ENCODE measurements around the gene PARD3B. TPM values are rescaled to one million over a fixed set of nuclear protein-coding genes. Genes with fewer than 3 reads are reported as not detected.

PARD3B gene
- total RNA-seq, 6 experiments from 2014 or later = 5.3 to 11.2 (median 8.3) TPM

DNA sequence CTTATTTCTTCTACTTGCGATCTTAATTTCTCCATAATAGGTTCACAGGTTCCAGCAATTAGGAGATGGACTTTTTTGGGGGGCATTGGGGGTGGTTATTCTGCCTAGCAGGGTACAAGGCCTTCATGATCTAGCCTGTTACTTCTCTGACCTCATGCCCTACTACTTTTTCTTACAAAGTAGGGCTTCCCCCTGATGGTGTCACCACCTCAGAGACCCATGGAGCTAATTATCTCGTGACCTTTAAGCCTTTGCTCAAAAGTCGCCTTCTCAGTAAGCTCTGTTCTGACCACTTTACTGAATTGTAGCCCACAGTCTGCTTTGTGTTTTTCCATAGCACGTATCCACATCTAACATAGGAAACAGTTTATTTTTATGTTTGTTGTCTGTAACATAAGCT is 458.0 kb downstream of the PARD3B start:
- no peak for ATAC-seq
- WGBS (ENCODE audit: insufficient coverage, low coverage, low lambda C conversion rate, missing lambda C conversion rate) = 77% methylated on average over 3 of the region's 4 CpGs
- DNase-seq = no peak
- no peak overlapping the region for H3K4me3 ChIP-seq
- H3K36me3 ChIP-seq = no peaks in the 10 kb centered on the region
- TF ChIP-seq, protein P1, sequence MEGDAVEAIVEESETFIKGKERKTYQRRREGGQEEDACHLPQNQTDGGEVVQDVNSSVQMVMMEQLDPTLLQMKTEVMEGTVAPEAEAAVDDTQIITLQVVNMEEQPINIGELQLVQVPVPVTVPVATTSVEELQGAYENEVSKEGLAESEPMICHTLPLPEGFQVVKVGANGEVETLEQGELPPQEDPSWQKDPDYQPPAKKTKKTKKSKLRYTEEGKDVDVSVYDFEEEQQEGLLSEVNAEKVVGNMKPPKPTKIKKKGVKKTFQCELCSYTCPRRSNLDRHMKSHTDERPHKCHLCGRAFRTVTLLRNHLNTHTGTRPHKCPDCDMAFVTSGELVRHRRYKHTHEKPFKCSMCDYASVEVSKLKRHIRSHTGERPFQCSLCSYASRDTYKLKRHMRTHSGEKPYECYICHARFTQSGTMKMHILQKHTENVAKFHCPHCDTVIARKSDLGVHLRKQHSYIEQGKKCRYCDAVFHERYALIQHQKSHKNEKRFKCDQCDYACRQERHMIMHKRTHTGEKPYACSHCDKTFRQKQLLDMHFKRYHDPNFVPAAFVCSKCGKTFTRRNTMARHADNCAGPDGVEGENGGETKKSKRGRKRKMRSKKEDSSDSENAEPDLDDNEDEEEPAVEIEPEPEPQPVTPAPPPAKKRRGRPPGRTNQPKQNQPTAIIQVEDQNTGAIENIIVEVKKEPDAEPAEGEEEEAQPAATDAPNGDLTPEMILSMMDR (IDR thresholded peaks at IDR 0.05) = no peak
- TF ChIP-seq POLR2A (IDR thresholded peaks at IDR 0.05) = no peak
- no peaks in the 10 kb centered on the region for H3K27me3 ChIP-seq
- no peak overlapping the region for H3K27ac ChIP-seq
- no peaks in the 10 kb centered on the region for H3K9me3 ChIP-seq
- no peaks in the 10 kb centered on the region for H3K4me1 ChIP-seq
- intact Hi-C loops (cut with DNase I) = no loop called here

DNA sequence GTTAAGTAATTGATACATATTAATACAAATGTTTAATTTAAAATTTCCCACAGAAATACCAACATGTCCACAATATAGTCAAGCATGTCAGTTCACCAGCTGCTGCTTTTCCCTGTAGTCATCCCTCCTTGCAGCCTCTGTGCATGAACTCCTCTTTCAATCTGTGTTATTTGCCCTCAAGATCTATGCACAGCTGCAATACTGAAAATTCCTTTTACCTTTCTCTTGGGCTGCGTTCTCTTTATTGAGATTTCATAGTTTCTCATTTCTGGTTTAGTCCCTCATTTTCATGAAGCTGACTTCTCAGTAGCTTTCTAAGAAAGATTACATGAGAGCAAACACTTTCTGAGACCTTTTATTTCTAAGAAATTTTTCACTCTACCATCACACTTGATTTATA is 464.9 kb downstream of the PARD3B start:
- no peak overlapping the region for H3K27ac ChIP-seq
- no peak overlapping the region for H3K4me3 ChIP-seq
- ATAC-seq = no peak
- TF ChIP-seq POLR2A (IDR thresholded peaks at IDR 0.05) = no peak
- H3K9me3 ChIP-seq = no peaks in the 10 kb centered on the region
- no peaks in the 10 kb centered on the region for H3K4me1 ChIP-seq
- no peaks in the 10 kb centered on the region for H3K27me3 ChIP-seq
- intact Hi-C loops (cut with DNase I) = no loop called here
- 0% methylated on average over 1 of the region's 1 CpG for WGBS (ENCODE audit: insufficient coverage, low coverage, low lambda C conversion rate, missing lambda C conversion rate)
- DNase-seq = no peak
- H3K36me3 ChIP-seq = no peaks in the 10 kb centered on the region

- 69% methylated on average over 2 of the region's 2 CpGs for WGBS (ENCODE audit: insufficient coverage, low coverage, low lambda C conversion rate, missing lambda C conversion rate)
- TF ChIP-seq, protein P1 (IDR thresholded peaks at IDR 0.05) = no peak
- TF ChIP-seq POLR2A (IDR thresholded peaks at IDR 0.05) = no peak
- H3K27me3 ChIP-seq = no peaks in the 10 kb centered on the region
- no peak overlapping the region for H3K4me3 ChIP-seq
- no peaks in the 10 kb centered on the region for H3K4me1 ChIP-seq
- no peaks in the 10 kb centered on the region for H3K36me3 ChIP-seq
- no peak for ATAC-seq
- intact Hi-C loops (cut with DNase I) = no loop called here
- no peak for DNase-seq
- H3K27ac ChIP-seq = no peak overlapping the region
- no peaks in the 10 kb centered on the region for H3K9me3 ChIP-seq
These were observed 465.8 kb downstream of the PARD3B start for GRCh38 chr2:205011031-205011430.

DNA sequence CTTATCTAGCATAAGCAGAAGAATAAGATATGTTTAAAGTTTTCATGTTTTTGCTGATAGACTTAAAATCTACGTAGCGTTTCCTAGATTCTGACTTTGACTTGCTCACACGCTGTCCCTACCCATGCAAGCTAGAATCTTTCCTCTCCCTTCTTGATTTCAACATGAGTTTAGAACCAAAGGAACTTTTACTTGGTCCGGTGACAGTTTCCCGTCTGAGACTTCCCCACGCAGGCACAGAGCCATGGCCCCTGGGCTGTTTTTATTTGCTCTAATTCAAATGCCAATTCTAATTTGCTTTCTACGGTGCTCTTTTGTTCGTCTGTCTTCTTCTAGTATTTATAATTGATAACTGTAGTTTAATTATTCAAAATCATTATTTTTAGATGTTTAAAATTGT is 467.7 kb downstream of the PARD3B start:
- intact Hi-C loops (cut with DNase I) = no loop called here
- no peaks in the 10 kb centered on the region for H3K36me3 ChIP-seq

DNA sequence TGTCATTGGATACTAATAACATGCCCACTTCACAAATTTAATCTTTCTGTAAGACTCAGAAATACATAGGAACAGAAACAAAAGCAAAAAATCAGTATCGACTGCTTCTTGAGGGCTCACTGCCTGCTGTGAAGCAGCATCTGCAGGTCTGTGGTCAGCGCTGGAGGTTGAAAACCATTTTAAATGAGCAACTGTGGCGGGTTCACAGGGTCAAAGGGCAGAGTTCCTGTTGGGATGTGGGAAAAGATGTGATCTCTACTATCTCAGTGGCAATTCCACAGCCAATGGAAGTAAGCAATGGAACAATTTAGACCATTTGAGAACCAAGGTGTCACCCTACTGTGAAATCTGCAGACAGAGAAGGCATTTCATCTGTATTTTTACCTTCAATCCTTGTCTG is 468.3 kb downstream of the PARD3B start:
- Histone ChIP-seq H3K4me1 (no peaks in the 10 kb centered on the region), H3K4me3 (no peak overlapping the region), H3K27me3 (no peaks in the 10 kb centered on the region), H3K9me3 (no peaks in the 10 kb centered on the region), H3K36me3 (no peaks in the 10 kb centered on the region), H3K27ac (no peak overlapping the region)
- intact Hi-C loops (cut with DNase I) = no loop called here
- WGBS (ENCODE audit: insufficient coverage, low coverage, low lambda C conversion rate, missing lambda C conversion rate) = 90% methylated on average over 3 of the region's 3 CpGs
- ATAC-seq (no peak), DNase-seq (no peak)
- no peak for TF ChIP-seq POLR2A (IDR thresholded peaks at IDR 0.05)
- TF ChIP-seq, protein P1 (IDR thresholded peaks at IDR 0.05) = no peak

More for the DNA sequence above, 467.7 kb downstream of the PARD3B start:
- no peaks in the 10 kb centered on the region for H3K9me3 ChIP-seq
- H3K4me1 ChIP-seq = no peaks in the 10 kb centered on the region
- no peak overlapping the region for H3K27ac ChIP-seq
- WGBS (ENCODE audit: insufficient coverage, low coverage, low lambda C conversion rate, missing lambda C conversion rate) = 78% methylated on average over 8 of the region's 8 CpGs
- H3K27me3 ChIP-seq = no peaks in the 10 kb centered on the region
- DNase-seq (no peak), ATAC-seq (no peak)
- TF ChIP-seq, protein P1 (IDR thresholded peaks at IDR 0.05) = no peak
- TF ChIP-seq POLR2A (IDR thresholded peaks at IDR 0.05) = no peak
- no peak overlapping the region for H3K4me3 ChIP-seq
